ENCODE measurements around the gene RXRA.

Gene RXRA

DNA sequence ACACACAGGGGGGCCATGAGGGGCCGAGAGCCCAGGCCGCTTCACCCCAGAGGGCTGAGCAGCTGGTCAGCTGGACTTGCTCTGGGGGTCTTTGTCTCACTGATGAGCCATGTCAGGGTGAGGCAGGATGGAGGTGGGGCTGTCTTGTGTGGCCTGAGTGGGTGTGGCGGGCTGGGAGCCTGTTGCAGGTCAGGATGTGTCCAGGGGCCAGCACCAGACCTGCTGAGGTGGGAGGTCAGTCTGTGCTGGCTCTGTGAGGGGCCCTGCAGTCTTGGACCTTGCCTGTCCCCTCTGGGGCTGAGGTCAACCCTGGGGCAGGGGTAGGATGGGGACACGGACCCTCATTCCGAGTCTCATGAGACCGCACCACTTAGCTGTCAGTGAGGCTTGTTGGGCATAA is 56.9 kb downstream of the RXRA start:
- H3K4me1 Mint-ChIP-seq = peaks cover 26% of the 10 kb centered on the region
- TF ChIP-seq, protein P1, sequence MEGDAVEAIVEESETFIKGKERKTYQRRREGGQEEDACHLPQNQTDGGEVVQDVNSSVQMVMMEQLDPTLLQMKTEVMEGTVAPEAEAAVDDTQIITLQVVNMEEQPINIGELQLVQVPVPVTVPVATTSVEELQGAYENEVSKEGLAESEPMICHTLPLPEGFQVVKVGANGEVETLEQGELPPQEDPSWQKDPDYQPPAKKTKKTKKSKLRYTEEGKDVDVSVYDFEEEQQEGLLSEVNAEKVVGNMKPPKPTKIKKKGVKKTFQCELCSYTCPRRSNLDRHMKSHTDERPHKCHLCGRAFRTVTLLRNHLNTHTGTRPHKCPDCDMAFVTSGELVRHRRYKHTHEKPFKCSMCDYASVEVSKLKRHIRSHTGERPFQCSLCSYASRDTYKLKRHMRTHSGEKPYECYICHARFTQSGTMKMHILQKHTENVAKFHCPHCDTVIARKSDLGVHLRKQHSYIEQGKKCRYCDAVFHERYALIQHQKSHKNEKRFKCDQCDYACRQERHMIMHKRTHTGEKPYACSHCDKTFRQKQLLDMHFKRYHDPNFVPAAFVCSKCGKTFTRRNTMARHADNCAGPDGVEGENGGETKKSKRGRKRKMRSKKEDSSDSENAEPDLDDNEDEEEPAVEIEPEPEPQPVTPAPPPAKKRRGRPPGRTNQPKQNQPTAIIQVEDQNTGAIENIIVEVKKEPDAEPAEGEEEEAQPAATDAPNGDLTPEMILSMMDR (IDR thresholded peaks at IDR 0.05) = no peak
- no peak for DNase-seq
- H3K27me3 Mint-ChIP-seq (ENCODE audit: low read depth, poor library complexity) = no peaks in the 10 kb centered on the region
- no peaks in the 10 kb centered on the region for H3K9me3 Mint-ChIP-seq
- no peak overlapping the region for H3K27ac Mint-ChIP-seq
- H3K4me3 Mint-ChIP-seq = no peak overlapping the region
- no peaks in the 10 kb centered on the region for H3K36me3 Mint-ChIP-seq (ENCODE audit: low read depth)

DNA sequence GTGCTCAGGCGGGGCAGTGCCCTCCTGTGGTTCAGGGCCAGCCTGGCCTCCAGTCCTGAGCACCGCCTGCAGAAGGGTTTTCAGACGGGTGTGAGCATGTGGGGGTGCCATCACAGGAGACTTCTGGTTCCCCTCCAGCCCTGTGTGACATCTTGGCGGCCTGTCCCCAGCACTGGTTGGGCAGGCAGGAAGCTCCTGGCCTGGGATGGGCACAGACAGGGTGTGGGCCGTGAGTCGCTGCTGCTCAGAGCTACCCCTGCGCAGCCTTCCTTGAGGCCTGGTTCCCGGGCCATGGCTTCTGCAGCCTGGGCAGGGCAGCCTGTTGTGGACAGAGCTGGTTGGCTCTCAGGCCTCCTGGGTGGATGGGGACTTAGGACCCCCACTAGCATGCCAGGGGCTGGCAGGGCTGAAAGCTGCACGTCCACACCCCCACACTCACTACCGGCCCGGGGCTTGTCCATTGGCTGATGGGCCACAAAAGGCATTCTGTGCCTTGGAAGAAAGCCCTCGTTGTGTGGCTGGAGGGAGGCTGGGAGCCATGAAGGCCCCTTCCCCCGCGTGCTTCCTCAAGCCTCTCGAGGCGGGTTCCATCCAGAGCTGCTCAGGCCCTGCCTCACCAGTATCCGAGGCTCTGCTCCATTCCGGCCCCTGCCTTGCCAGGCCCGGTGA is 58.7 kb downstream of the RXRA start:
- Mint-ChIP-seq H3K4me3 (no peak overlapping the region), H3K9me3 (no peaks in the 10 kb centered on the region), H3K27me3 (ENCODE audit: low read depth, poor library complexity) (no peaks in the 10 kb centered on the region), H3K4me1 (peaks cover 36% of the 10 kb centered on the region), H3K27ac (no peak overlapping the region), H3K36me3 (ENCODE audit: low read depth) (no peaks in the 10 kb centered on the region)
- no peak for DNase-seq
- TF ChIP-seq, protein P1 (IDR thresholded peaks at IDR 0.05) = no peak

DNA sequence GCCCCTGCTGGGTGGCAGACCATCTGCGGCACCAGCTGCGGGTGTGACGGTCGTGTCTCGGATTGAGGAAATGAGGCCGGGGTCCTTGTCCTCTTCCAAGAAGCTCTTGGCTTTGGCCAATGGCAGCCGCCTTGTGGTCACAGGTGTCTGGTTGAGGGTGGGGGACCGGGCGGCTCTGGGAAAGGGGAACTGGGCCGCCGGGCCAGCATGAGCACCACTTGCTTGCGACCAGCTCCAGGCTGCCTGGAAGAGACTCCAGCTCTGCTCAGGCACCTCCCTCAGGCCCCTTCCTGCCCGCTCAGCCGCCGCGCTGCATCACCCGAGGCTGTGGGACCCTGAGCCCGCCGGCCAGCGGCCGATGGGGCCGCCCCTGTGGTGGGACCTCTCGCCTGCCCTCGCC is 59.7 kb downstream of the RXRA start:
- no peak for DNase-seq
- no peaks in the 10 kb centered on the region for H3K27me3 Mint-ChIP-seq (ENCODE audit: low read depth, poor library complexity)
- no peaks in the 10 kb centered on the region for H3K36me3 Mint-ChIP-seq (ENCODE audit: low read depth)
- H3K4me1 Mint-ChIP-seq = peaks cover 35% of the 10 kb centered on the region
- no peak overlapping the region for H3K4me3 Mint-ChIP-seq
- H3K27ac Mint-ChIP-seq = no peak overlapping the region
- no peaks in the 10 kb centered on the region for H3K9me3 Mint-ChIP-seq
- TF ChIP-seq, protein P1 (IDR thresholded peaks at IDR 0.05) = no peak

DNA sequence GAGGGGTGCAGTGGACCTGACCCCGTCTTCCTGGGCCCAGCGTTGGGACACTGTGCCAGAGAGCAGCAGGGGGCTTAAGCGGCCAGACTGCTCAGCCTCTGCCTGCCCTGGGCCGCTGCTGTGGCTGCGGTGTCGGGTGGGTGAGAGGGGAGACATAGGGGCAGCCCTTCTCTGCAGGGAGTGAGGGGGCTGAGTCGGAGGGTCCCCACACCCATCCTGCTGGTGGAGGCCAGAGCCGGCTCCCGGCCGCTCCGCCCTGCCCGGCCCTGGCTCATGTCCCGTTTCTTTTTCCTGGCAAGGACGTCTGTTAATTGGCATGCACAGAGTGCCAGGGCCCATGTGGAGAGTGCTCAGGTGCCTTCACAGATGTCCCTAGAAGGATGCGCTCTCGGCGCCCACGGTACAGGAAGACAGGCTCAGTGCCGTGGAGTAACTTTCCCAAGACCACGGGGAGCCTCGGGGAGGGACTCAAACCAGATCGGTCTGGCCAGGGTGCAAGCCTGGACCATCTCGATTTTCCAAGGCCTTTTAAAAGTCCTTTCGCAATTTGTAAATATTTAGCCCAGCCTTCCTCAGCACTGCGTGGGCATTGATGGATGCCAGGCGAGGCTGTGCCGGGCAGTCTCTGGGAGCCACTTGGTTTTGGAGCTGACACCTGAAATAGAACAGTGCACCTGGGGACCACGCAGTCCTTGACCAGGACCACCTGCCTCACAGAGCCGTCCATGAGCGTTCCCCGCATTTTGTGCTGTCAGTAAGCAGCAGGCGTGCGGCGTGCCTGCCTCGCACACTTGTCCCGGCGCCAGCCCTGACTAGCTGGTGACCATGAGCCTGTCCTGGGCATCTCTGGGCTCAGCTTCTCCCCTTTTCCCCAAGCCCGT is 60.9 kb downstream of the RXRA start:
- Mint-ChIP-seq H3K27ac (no peak overlapping the region), H3K27me3 (ENCODE audit: low read depth, poor library complexity) (no peaks in the 10 kb centered on the region), H3K4me1 (peaks cover 30% of the 10 kb centered on the region), H3K36me3 (ENCODE audit: low read depth) (no peaks in the 10 kb centered on the region), H3K4me3 (no peak overlapping the region), H3K9me3 (no peaks in the 10 kb centered on the region)
- TF ChIP-seq, protein P1 (IDR thresholded peaks at IDR 0.05) = no peak
- DNase-seq = no peak

DNA sequence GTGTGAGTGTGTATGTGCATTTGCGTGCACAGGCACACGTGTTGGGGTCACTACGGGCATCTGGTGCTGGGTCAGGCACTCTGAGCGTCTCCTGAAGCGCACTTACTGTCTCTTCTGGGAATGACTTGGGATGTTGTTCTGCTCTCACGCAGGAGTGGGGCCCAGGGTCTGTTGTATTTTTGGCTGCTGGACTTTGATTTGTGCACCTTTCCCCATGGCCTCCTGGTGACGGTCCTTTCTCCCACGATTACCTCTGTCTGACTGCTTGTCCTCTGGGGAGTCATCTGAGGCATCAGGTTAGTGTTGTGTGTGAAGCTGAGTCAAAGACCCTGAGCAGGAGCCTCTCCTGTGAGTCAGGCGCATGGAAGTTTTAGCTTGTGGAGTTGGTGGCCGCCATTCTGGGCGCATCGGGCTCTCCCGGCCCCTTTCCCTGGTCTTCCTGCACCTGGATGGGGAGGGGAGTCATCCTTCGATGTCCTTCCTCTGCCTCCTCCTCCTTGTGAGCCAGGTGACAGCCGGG is 62.1 kb downstream of the RXRA start:
- Mint-ChIP-seq H3K27me3 (ENCODE audit: low read depth, poor library complexity) (no peaks in the 10 kb centered on the region), H3K4me3 (no peak overlapping the region), H3K4me1 (peaks cover 30% of the 10 kb centered on the region), H3K36me3 (ENCODE audit: low read depth) (no peaks in the 10 kb centered on the region), H3K27ac (peak overlapping the region; percentile 94), H3K9me3 (no peaks in the 10 kb centered on the region)
- DNase-seq = no peak
- TF ChIP-seq, protein P1 (IDR thresholded peaks at IDR 0.05) = no peak

Data from nephron progenitor cell (in vitro differentiated cells).